Measurements from ENCODE around the gene CHPF.

The CHPF gene

DNA sequence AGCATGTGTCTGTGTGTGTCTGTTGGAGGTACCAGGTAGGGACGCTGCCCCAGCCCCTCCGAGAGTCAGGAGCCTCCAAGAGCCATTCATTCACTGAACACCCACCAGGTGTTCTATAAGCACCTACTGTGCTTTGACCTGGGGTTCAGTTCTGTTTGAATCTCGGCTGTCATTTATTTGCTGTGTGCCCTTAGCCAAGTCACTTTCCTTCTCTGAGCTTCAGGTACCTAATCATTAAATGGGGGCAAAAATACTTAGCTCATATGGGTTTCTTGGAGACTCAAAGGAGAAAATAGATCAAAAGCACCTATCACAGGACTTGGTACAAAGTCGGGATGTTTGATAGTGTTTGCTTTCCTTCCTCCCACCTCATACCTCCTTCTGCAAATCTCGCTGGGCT is 16.1 kb downstream of the CHPF start:
- no peak for DNase-seq

DNA sequence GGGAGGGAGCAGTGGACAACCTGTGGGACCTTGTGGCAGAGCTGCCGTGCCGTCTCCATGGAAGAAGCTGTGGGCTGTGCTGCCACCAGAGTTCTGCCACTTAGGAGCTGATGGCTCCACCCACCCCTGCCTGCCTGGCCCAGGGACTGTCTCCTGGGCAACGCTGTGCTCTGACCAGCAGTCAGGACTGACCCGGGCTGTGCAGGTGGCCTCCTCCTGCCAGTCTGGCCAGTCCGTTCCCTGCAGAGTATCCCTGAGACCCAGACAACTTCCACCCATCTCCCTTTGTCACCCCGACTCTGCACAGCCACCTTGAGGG is 16.6 kb downstream of the CHPF start:
- no peak for DNase-seq

- no peak for DNase-seq
Observed at GRCh38 chr2:219526320-219527075, 17.1 kb downstream of the CHPF start.

GRCh38 chr2:219525533-219526232 is 17.9 kb downstream of the CHPF start:
- DNase-seq, result no peak

- DNase-seq, result no peak
Observed at GRCh38 chr2:219524817-219525216, 18.8 kb downstream of the CHPF start.

- DNase-seq, result no peak
Observed at GRCh38 chr2:219523031-219523671, 20.5 kb downstream of the CHPF start.

GRCh38 chr2:219522111-219523030 is 21.2 kb downstream of the CHPF start:
- no peak for DNase-seq

- DNase-seq, result no peak
Observed at GRCh38 chr2:219521066-219521880, 22.3 kb downstream of the CHPF start.

GRCh38 chr2:219520079-219520478 is 23.5 kb downstream of the CHPF start:
- DNase-seq, result no peak

- no peak for DNase-seq
Observed at GRCh38 chr2:219519526-219519916, 24.1 kb downstream of the CHPF start.

DNA sequence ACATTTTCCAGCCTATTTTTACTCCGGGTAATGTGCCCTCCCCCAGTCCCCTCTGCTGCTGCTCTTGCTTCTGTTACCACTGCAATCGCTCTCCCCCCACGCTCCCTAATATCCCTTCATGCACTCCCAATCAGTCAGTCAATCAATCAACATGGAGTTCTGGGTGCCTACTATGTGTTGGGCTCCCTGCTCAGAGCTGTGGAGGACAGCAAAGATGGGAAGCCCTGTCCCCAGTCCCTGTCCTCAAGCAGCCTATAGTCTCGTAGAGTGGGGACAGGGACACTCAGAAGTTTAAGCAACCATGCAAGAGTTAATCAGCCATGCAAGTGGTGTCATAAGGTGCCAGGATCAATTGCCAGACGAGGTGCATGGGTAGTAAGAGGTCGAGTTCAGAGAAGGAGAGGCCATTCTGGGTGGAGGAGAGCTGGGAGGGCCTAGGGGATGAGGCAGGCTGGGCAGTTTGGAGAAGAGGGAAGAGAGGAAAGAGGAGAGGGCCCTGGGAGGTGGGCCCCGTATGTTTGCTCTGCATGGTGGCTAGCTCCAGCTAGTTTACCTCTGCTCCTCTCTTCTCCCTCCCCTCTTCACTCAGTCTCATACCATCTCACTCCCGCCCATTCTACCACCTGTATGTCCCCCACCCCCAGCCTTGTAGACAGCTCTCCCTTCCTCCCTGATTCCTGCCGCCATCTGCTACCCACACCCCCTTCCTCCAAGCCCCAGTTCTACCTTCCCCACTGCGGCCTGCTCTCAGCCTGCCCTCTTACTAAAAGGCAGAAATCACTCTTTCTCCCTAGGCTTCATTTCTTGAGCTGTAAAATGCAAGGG is 25.4 kb downstream of the CHPF start:
- no peak for DNase-seq

- DNase-seq, result no peak
Observed at GRCh38 chr2:219516888-219517287, 26.7 kb downstream of the CHPF start.

GRCh38 chr2:219515874-219516629 is 27.6 kb downstream of the CHPF start:
- no peak for DNase-seq

GRCh38 chr2:219514836-219515235 is 28.8 kb downstream of the CHPF start:
- DNase-seq, result no peak

DNA sequence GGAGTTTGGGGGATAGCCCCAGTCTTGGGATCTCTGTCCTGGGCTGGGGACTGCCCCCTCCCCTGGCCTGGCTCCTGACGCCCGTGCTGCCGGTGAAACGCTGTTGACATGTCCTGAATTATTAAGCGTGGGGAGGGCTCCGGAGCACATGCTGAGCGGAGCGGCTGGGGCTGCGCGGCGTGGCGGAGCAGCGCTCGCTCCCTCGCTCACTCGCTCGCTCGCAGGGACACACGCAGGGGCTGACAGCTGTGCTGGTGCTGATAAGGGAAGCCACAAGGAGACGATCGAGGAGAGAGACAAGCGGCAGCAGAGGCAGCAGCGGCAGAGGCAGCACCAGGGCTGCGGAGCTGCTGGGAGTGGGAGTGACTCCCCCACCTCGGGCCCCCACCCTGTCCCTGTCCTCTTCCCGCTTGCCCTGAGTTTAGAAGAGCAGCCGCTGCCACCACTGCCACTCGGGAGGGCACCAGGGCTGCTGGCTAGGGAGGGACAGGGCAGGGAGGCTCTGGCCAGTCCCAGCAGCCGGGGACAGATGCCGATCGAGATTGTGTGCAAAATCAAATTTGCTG is 29.3 kb downstream of the CHPF start, which contains the start of gene ASIC4:
ASIC4 (plus strand) TSS at position 287 of the 566 bp plus-strand sequence; CDS start at position 530, 243 bp downstream.
- no peak for DNase-seq

DNA sequence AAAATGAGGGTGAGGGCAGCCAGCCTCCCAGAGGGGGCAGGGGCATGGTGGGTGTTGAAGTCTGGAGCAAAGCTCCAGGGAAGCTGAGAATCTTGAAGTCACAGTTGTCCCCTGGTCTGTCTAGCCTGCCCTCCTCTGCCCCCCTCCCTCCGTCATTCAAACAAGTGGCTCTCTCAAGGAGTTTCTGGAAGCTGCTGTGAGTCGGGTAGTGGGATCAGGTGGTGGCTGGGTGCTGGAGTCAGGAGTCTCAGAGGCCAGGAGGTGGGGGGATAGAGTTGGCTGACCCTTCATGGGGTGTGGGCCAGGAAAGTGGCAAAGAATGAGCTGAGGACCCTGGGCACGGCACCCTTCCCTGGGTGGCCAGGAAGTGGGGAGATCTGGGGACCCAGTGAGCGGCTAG is 29.8 kb downstream of the CHPF start:
- no peak for DNase-seq

GRCh38 chr2:219512524-219513216 is 30.9 kb downstream of the CHPF start:
- no peak for DNase-seq

DNA sequence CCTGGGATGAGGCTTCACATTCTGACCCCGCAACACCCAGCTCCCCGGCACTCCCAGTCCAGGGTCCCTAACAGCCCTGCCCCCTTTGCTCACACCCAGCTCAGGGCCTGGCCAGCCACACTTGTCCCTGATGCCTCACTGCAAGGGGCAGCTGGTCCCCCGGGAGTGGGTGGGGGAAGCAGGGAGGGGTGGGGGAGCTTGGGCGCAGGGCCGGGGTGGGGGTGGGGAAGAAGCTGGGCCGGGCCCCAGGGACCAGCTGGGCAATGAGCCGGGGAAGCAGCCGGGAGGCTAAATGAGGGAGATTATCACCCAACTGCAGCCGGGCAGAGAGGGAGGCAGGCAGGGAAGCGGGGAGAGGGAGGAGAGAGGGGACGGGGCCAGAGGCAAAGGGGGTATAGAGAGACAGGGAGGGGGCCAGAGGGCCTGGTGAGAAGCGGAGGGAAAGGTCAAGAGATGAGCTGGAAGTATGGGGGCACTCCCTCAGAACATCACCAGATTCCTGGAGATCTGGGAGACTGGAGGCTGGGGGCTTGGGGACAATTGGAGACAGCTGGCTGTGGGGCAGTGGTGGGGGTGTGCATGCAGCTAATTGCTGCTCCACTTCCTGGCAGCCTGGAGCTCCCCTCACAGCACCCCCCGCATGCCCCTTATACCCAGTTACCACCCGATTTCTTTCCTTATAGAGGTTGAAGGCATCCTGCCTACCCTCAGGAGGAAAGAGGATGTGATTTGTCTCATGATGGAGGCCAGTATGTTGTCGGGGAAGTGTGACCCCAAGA is 31.9 kb downstream of the CHPF start:
- DNase-seq, result no peak

All from activated CD4-positive, alpha-beta T cell treated with anti-CD3 and anti-CD28 coated beads for 1 hour (primary cell).